Heart right ventricle (tissue), 16 donors: ENCODE data around the gene CRY1. TPM values are rescaled to one million over a fixed set of nuclear protein-coding genes. Genes with fewer than 3 reads are reported as not detected.
"Not testable (repeated sequence)": the region's sequence is repeated elsewhere in the genome, so short reads cannot be mapped to it uniquely, and the experiment has no call there.

Experiments used
- ATAC-seq, 8 donors: fragments of 200-7000 bp; cut with Tn5 transposase; one replicate each; pipeline ENCODE4 v1.9.1; 2020; ENCODE audit warnings: mild to moderate bottlenecking in 8 of 8, moderate library complexity in 8 of 8, moderate number of reproducible peaks in 1 of 8
- DNase-seq, 2 donors: peaks; one replicate each; pipeline ENCODE4 v3.0.0-alpha.2; 2020
- H3K27ac ChIP-seq, 10 donors: fragments of 200-600 bp; sonication (generic) in 2 of 10; one replicate each; pipeline versions ENCODE4 v1.5.0 to v1.8.0; 2020 to 2022; ENCODE audit warnings: mild to moderate bottlenecking in 3 of 10
- H3K27me3 ChIP-seq, 7 donors: fragments of 200-600 bp; one replicate each; pipeline ENCODE4 v1.8.0; 2021 to 2022; ENCODE audit warnings: mild to moderate bottlenecking in 2 of 7
- H3K36me3 ChIP-seq, 9 donors: fragments of 200-600 bp; sonication (generic) in 1 of 9; one replicate each; pipeline versions ENCODE4 v1.5.0 to v1.8.0; 2020 to 2022; ENCODE audit warnings: mild to moderate bottlenecking in 2 of 9
- H3K4me1 ChIP-seq, 9 donors: fragments of 200-600 bp; sonication (generic) in 1 of 9; one replicate each; pipeline versions ENCODE4 v1.5.0 to v1.8.0; 2020 to 2022; ENCODE audit warnings: mild to moderate bottlenecking in 4 of 9
- H3K4me3 ChIP-seq, 10 donors: fragments of 200-600 bp; sonication (generic) in 2 of 10; one replicate each; pipeline versions ENCODE4 v1.5.0 to v1.8.0; 2020 to 2022; ENCODE audit warnings: mild to moderate bottlenecking in 7 of 10, moderate library complexity in 2 of 10
- H3K9me3 ChIP-seq, 11 donors: fragments of 200-600 bp in 10 of 11; sonication (generic) in 2 of 11; one replicate each; pipeline versions ENCODE4 v1.5.0 to v1.8.0; 2013 to 2022; ENCODE audit warnings: mild to moderate bottlenecking in 2 of 11, control low read depth in 1 of 11, moderate library complexity in 1 of 11
- WGBS, 2 donors: extraction: QIAGEN DNeasy Blood & Tissue Kit; methylation state at CpG; one replicate each; pipeline ENCODE4 v1.1.7; 2013; ENCODE audit warnings: inconsistent platforms in 1 of 2; 5-methylcytosine and 5-hydroxymethylcytosine counted together
- intact Hi-C, 10 donors: fragments of 100-400 bp; cut with DNase I; formaldehyde crosslinking; loops; one replicate each; pipeline versions ENCODE4 v1.11.1 to v1.14.2; 2022
- polyA plus RNA-seq, 2 donors: library from polyadenylated mRNA; stranded (reverse); fragments of 200-250 nt; gene quantifications; one replicate each; pipeline ENCODE4 v1.2.3, GENCODE V29; 2013
- total RNA-seq, 10 donors: library from RNA; stranded (reverse); fragmentation: NEBNext Ultra II Directional in 3 of 10; extraction: Animal tissue kit (Norgen Biotek cat#: 25700) in 3 of 10; gene quantifications; one replicate each; pipeline versions ENCODE4 v1.2.1 to v1.2.4, GENCODE V29; 2021 to 2023
- TF ChIP-seq, protein P1 (sequence below), 9 donors: fragments of 200-600 bp; sonication (generic) in 2 of 9; IDR thresholded peaks; one replicate each; pipeline versions ENCODE4 v1.5.0 to v1.8.0; 2021 to 2022; ENCODE audit warnings: antibody characterized with exemption in 9 of 9, mild to moderate bottlenecking in 5 of 9, moderate library complexity in 1 of 9
- donor health status: Arrhythmogenic right ventricular cardiomyopathy.
- donor health status: ischemic (EF 13 %, LVEDD 7.1; RV severe dilation, severe dysfunction).
- donor health status: healthy with polysubstance abuse.
- donor health status: DM: no; HTN: yes; CAD: no.
- donor health status: DM: no; HTN: no; CAD: no.
- donor health status: ischemic (EF 25% LVEDD 6.9; RV normal size, moderate dysfunction).
- donor health status: ischemic (EF 25% LVEDD 5.7; RV mildly dilated, moderate dysfunction).
- donor health status: healthy.
- donor health status: DM: yes; HTN: yes; CAD: no.
- donor health status: Ischemic cardiomyopathy.
- donor health status: ischemic (EF 35%, LVEDD 5.7; RV mildly dilated, moderate dysfunction).
- donor health status: nonischemic (EF 11% LVEDD 7.7; RV severe dilation, severe dysfunction).
- donor health status: DM: yes; HTN: yes; CAD: no.
- donor health status: PGD.
- donor health status: ischemic (EF 29% LVEDD 5.4; RV normal size, mild dysfunction).
- donor health status: nonischemic (EF 23%, LVEDD 6.1; RV moderate dilation, normal function).

Gene CRY1
- total and polyA plus RNA-seq, 12 donors: 5.1 to 18.7 (median 10.6) TPM

GRCh38 chr12:107081778-107082177, 11.6 kb downstream of the CRY1 start:
- TF ChIP-seq, protein P1, sequence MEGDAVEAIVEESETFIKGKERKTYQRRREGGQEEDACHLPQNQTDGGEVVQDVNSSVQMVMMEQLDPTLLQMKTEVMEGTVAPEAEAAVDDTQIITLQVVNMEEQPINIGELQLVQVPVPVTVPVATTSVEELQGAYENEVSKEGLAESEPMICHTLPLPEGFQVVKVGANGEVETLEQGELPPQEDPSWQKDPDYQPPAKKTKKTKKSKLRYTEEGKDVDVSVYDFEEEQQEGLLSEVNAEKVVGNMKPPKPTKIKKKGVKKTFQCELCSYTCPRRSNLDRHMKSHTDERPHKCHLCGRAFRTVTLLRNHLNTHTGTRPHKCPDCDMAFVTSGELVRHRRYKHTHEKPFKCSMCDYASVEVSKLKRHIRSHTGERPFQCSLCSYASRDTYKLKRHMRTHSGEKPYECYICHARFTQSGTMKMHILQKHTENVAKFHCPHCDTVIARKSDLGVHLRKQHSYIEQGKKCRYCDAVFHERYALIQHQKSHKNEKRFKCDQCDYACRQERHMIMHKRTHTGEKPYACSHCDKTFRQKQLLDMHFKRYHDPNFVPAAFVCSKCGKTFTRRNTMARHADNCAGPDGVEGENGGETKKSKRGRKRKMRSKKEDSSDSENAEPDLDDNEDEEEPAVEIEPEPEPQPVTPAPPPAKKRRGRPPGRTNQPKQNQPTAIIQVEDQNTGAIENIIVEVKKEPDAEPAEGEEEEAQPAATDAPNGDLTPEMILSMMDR (IDR thresholded peaks at IDR 0.05): no peak
- ATAC-seq (no peak), DNase-seq (no peak)
- intact Hi-C loops: no loop called here
- H3K9me3 ChIP-seq: peaks cover 0 to 22% (median 0%) of the 10 kb centered on the region in 11 donors
- H3K4me3 ChIP-seq: no peak overlapping the region
- H3K36me3 ChIP-seq: peaks cover 0 to 6% (median 0%) of the 10 kb centered on the region in 9 donors
- no peaks in the 10 kb centered on the region for H3K27me3 ChIP-seq
- H3K27ac ChIP-seq: no peak overlapping the region
- peaks cover 0 to 27% (median 11%) of the 10 kb centered on the region in 9 donors for H3K4me1 ChIP-seq

DNA sequence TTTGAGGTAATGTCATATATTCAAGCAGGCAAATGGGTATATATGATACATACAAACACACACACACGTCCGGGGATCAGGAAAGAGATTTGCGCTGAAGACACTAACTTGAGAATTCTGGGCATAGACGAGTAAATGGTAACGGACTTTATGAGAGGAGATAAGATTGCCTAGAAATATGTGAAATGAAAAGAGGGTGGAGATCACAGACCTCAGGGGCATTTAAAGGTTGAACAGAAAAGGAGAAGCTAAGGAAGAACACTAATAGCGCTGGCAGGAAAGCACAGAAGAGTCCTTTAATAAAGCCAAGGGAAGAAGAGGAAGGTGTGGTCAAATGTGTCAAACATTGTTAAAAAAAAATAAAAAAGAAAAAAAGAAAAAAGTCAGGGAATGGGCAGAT, 13.1 kb downstream of the CRY1 start:
- peaks cover 0 to 22% (median 0%) of the 10 kb centered on the region in 11 donors for H3K9me3 ChIP-seq
- H3K36me3 ChIP-seq: no peaks in the 10 kb centered on the region
- DNase-seq (no peak), ATAC-seq (peak in 1 of 8 donors; percentile 33)
- H3K4me3 ChIP-seq: no peak overlapping the region
- H3K27ac ChIP-seq: no peak overlapping the region
- H3K27me3 ChIP-seq: no peaks in the 10 kb centered on the region
- TF ChIP-seq, protein P1 (IDR thresholded peaks at IDR 0.05): no peak
- WGBS, 2 donors: 54 to 55% methylated on average over 6 of the region's 6 CpGs
- H3K4me1 ChIP-seq: peaks cover 0 to 27% (median 11%) of the 10 kb centered on the region in 9 donors
- intact Hi-C loops: no loop called here

DNA sequence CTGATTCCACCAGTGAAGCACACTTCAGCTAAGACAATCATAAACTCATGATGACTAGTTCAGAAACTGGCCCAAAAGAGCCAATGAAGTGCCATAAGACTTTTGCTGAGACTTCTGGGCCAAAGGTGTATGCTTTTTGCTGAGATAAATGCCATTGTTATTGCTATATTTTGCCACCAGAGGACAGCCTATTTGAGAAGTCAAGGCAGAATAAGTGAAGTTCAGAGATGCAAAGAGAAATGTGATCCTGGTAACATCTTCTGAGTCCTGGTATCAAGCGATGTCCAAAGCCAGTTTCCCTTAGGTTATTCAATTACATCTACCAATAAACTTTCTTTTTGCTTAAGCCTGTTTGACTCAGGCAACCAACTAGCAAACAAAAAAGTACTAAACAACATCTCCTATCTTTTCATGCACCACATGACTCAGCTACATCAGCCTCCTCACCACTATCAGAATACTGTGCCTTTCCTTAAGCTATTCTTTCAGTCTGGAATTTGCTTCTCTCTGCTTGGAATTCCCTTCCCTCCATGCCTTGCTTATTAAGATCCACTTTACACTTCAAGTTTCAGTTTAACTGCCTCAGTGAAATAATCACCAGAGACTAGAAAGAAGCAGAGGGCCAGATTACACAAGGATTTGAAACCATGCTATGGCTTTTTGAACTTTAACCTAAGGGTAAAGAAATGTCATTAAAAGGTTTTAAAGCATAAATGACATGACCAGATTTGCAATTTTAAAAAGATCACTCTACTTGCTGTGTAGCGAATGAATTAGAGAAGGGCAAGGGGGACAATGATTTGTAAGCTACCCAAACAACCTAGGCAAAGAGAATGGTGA, 14.0 kb downstream of the CRY1 start:
- DNase-seq (no peak), ATAC-seq (no peak)
- peaks cover 0 to 27% (median 11%) of the 10 kb centered on the region in 9 donors for H3K4me1 ChIP-seq
- H3K27me3 ChIP-seq: no peaks in the 10 kb centered on the region
- no peak overlapping the region for H3K4me3 ChIP-seq
- intact Hi-C loops: no loop called here
- peaks cover 0 to 17% (median 0%) of the 10 kb centered on the region in 11 donors for H3K9me3 ChIP-seq
- 92 to 95% methylated on average over 2 of the region's 2 CpGs for WGBS, 2 donors
- no peaks in the 10 kb centered on the region for H3K36me3 ChIP-seq
- TF ChIP-seq, protein P1 (IDR thresholded peaks at IDR 0.05): peak in 7 of 9 donors; percentile 10 to 49 (median 27)
- no peak overlapping the region for H3K27ac ChIP-seq

DNA sequence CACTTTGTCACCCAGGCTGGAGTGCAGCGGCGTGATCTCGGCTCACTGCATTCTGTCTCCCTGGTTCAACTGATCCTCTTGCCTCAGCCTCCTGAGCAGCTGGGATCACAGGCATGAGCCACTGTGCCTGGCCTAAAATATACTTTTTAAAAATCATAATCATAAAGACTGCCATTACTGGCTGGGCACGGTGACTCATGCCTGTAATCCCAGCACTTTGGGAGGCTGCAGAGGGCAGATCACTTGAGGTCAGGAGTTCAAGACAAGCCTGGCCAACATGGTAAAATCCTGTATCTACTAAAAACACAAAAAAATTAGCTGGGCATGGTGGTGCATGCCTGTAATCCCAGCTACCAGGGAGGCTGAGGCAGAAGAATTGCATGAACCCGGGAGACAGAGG, 20.1 kb downstream of the CRY1 start:
- H3K4me3 ChIP-seq, ATAC-seq: not testable (repeated sequence)

GRCh38 chr12:107066691-107067090, 26.7 kb downstream of the CRY1 start:
- H3K9me3 ChIP-seq: peaks cover 0 to 36% (median 6%) of the 10 kb centered on the region in 11 donors
- no peaks in the 10 kb centered on the region for H3K4me1 ChIP-seq
- H3K4me3 ChIP-seq: no peak overlapping the region
- H3K36me3 ChIP-seq: peaks cover 0 to 9% (median 0%) of the 10 kb centered on the region in 9 donors
- intact Hi-C loops: no loop called here
- ATAC-seq: no peak
- no peaks in the 10 kb centered on the region for H3K27me3 ChIP-seq
- 89 to 95% methylated on average over 4 of the region's 4 CpGs for WGBS, 2 donors
- TF ChIP-seq, protein P1 (IDR thresholded peaks at IDR 0.05): no peak
- DNase-seq: no peak
- H3K27ac ChIP-seq: no peak overlapping the region

More for the DNA sequence above, 20.1 kb downstream of the CRY1 start:
- H3K9me3 ChIP-seq, H3K27ac ChIP-seq, DNase-seq, H3K4me1 ChIP-seq, H3K27me3 ChIP-seq, intact Hi-C loops, H3K36me3 ChIP-seq: not testable (repeated sequence)
- WGBS, 2 donors: 93 to 95% methylated on average over 5 of the region's 5 CpGs
